IMR-90 (cell line): ENCODE measurements around the gene CFAP61. TPM values are rescaled to one million over a fixed set of nuclear protein-coding genes. Genes with fewer than 3 reads are reported as not detected.

Source experiments
- ATAC-seq: fragments of 200-7000 bp; cut with Tn5 transposase; 2 replicates; pipeline ENCODE4 v1.9.1; 2020; ENCODE audit warnings: low read depth, mild to moderate bottlenecking, moderate library complexity
- BruUV-seq: library from RNA; stranded (reverse); fragments of 400-500 nt; replicated peaks from 2 replicates; lab custom pipeline; 2021; lab: Mats Ljungman, UMichigan
- CTCF ChIA-PET: fragments of 300-600 bp; formaldehyde crosslinking; extraction: SDS; loops from one replicate; lab custom pipeline; 2021; ENCODE audit warnings: antibody characterized with exemption; lab: Yijun Ruan, JAX
- POLR2A ChIA-PET: fragments of 300-600 bp; sonication (Branson Sonifier 250); formaldehyde crosslinking; loops from one replicate; lab custom pipeline; 2022; ENCODE audit warnings: antibody characterized with exemption; ENCODE audit not compliant: unreplicated experiment; lab: Charles Lee
- DNase-seq: peaks from one replicate; pipeline ENCODE4 v3.0.0; 2013
- H2AFZ ChIP-seq: replicated peaks from 2 replicates; pipeline ENCODE3; 2013; ENCODE audit warnings: low read length, mild to moderate bottlenecking; ENCODE audit not compliant: poor library complexity
- H2AK5ac ChIP-seq: 2 replicates; pipeline ENCODE4 v1.6.1; 2013; ENCODE audit warnings: low read depth, low read length, inconsistent platforms
- H2AK9ac ChIP-seq: replicated peaks from 2 replicates; pipeline ENCODE3; 2013; ENCODE audit warnings: mild to moderate bottlenecking, low read depth, low read length, moderate library complexity; ENCODE audit not compliant: poor library complexity
- H2BK120ac ChIP-seq: 2 replicates; pipeline ENCODE4 v1.6.1; 2013; ENCODE audit warnings: low read depth, low read length, inconsistent platforms
- H2BK15ac ChIP-seq: 3 replicates; pipeline ENCODE4 v1.6.1; 2013; ENCODE audit warnings: low read depth, low read length, inconsistent platforms
- H2BK20ac ChIP-seq: 2 replicates; pipeline ENCODE4 v1.6.1; 2013; ENCODE audit warnings: low read depth, mild to moderate bottlenecking, inconsistent platforms, low read length, moderate library complexity
- H2BK5ac ChIP-seq: 2 replicates; pipeline ENCODE4 v1.6.1; 2013; ENCODE audit warnings: mild to moderate bottlenecking, low read depth, low read length, inconsistent platforms; ENCODE audit not compliant: poor library complexity, severe bottlenecking
- H3K14ac ChIP-seq: replicated peaks from 2 replicates; pipeline ENCODE4 v1.6.1; 2013; ENCODE audit warnings: low read depth, low read length, inconsistent platforms
- H3K18ac ChIP-seq: 2 replicates; pipeline ENCODE4 v1.6.1; 2013; ENCODE audit warnings: low read depth, low read length, control low read depth
- H3K23ac ChIP-seq: 2 replicates; pipeline ENCODE4 v1.6.1; 2013; ENCODE audit warnings: low read depth, low read length, inconsistent platforms
- H3K27ac ChIP-seq: 2 replicates; pipeline ENCODE4 v1.5.1; 2013; ENCODE audit warnings: mild to moderate bottlenecking, control low read depth, low read length; ENCODE audit not compliant: insufficient read depth
- H3K27me3 ChIP-seq: 2 replicates; pipeline ENCODE4 v1.6.1; 2013; ENCODE audit warnings: low read length; ENCODE audit not compliant: control insufficient read depth, insufficient read depth
- H3K36me3 ChIP-seq: 2 replicates; pipeline ENCODE4 v1.6.1; 2013; ENCODE audit warnings: low read length, mixed read lengths; ENCODE audit not compliant: control insufficient read depth, insufficient read depth
- H3K4ac ChIP-seq: 2 replicates; pipeline ENCODE4 v1.6.1; 2013; ENCODE audit warnings: low read depth, low read length, inconsistent platforms
- H3K4me1 ChIP-seq: 2 replicates; pipeline ENCODE4 v1.6.1; 2013; ENCODE audit warnings: low read length, mixed read lengths; ENCODE audit not compliant: control insufficient read depth, insufficient read depth
- H3K4me2 ChIP-seq: 2 replicates; pipeline ENCODE4 v1.6.1; 2013; ENCODE audit warnings: low read depth, mild to moderate bottlenecking, control low read depth, low read length, moderate library complexity
- H3K4me3 ChIP-seq: 2 replicates; pipeline ENCODE4 v1.5.1; 2013; ENCODE audit warnings: low read depth, mild to moderate bottlenecking, control low read depth, low read length, moderate library complexity; ENCODE audit not compliant: insufficient read depth
- H3K56ac ChIP-seq: 2 replicates; pipeline ENCODE4 v1.6.1; 2013; ENCODE audit warnings: low read length, inconsistent platforms; ENCODE audit not compliant: insufficient read depth; ENCODE audit errors: extremely low read depth
- H3K79me1 ChIP-seq, 2 experiments: 2 replicates each; pipeline ENCODE4 v1.6.1; 2013; ENCODE audit warnings: low read length in 2 of 2, inconsistent platforms in 1 of 2, low read depth in 1 of 2
- H3K9ac ChIP-seq: 2 replicates; pipeline ENCODE4 v1.6.1; 2013; ENCODE audit warnings: low read depth, low read length, control low read depth
- H3K9me1 ChIP-seq: 2 replicates; pipeline ENCODE4 v1.6.1; 2013; ENCODE audit warnings: low read length, inconsistent platforms; ENCODE audit not compliant: insufficient read depth
- H3K9me3 ChIP-seq: 2 replicates; pipeline ENCODE4 v1.6.1; 2013; ENCODE audit warnings: low read length; ENCODE audit not compliant: control insufficient read depth, insufficient read depth
- H4K20me1 ChIP-seq: 2 replicates; pipeline ENCODE4 v1.6.1; 2013; ENCODE audit warnings: low read length, inconsistent platforms; ENCODE audit not compliant: insufficient read depth
- H4K5ac ChIP-seq: 2 replicates; pipeline ENCODE4 v1.6.1; 2013; ENCODE audit warnings: mild to moderate bottlenecking, low read depth, low read length, control low read depth
- H4K8ac ChIP-seq, 2 experiments: 2 replicates each; pipeline ENCODE4 v1.6.1; 2013; ENCODE audit warnings: low read depth in 2 of 2, low read length in 2 of 2, control low read depth in 1 of 2, inconsistent platforms in 1 of 2
- H4K91ac ChIP-seq: 2 replicates; pipeline ENCODE4 v1.6.1; 2013; ENCODE audit warnings: low read depth, low read length, inconsistent platforms; ENCODE audit not compliant: insufficient read depth
- BHLHE40 ChIP-seq: fragments of 150-350 bp; IDR thresholded peaks from 2 replicates; pipeline ENCODE4 v1.6.1; 2016; ENCODE audit warnings: mild to moderate bottlenecking, low read depth, low read length
- CEBPB ChIP-seq: IDR thresholded peaks from 2 replicates; pipeline ENCODE4 v1.6.1; 2012; ENCODE audit warnings: low read depth, low read length, improper control_type of control experiment
- CHD1 ChIP-seq: IDR thresholded peaks from 2 replicates; pipeline ENCODE4 v1.6.1; 2012; ENCODE audit warnings: low read depth, low read length, improper control_type of control experiment
- CTCF ChIP-seq: conservative IDR thresholded peaks from 2 replicates; pipeline ENCODE4 v1.5.1; 2012; ENCODE audit warnings: mild to moderate bottlenecking, low read depth, low read length, improper control_type of control experiment
- FOS ChIP-seq: fragments of 150-350 bp; IDR thresholded peaks from 2 replicates; pipeline ENCODE4 v1.6.1; 2016; ENCODE audit warnings: low read depth, low read length
- MAFK ChIP-seq: IDR thresholded peaks from 2 replicates; pipeline ENCODE4 v1.6.1; 2012; ENCODE audit warnings: low read depth, low read length, improper control_type of control experiment
- MAZ ChIP-seq: IDR thresholded peaks from 2 replicates; pipeline ENCODE4 v1.6.1; 2012; ENCODE audit warnings: low read depth, mild to moderate bottlenecking, low read length, improper control_type of control experiment, moderate library complexity, borderline replicate concordance
- MXI1 ChIP-seq: IDR thresholded peaks from 2 replicates; pipeline ENCODE4 v1.6.1; 2012; ENCODE audit warnings: low read depth, mild to moderate bottlenecking, low read length, moderate library complexity, borderline replicate concordance
- NFE2L2 ChIP-seq: fragments of 150-350 bp; IDR thresholded peaks from 2 replicates; pipeline ENCODE4 v1.6.1; 2016; ENCODE audit warnings: low read depth, mild to moderate bottlenecking, low read length
- RCOR1 ChIP-seq: IDR thresholded peaks from 2 replicates; pipeline ENCODE4 v1.6.1; 2012; ENCODE audit warnings: mild to moderate bottlenecking, low read length, improper control_type of control experiment; ENCODE audit not compliant: insufficient replicate concordance
- RFX5 ChIP-seq: IDR thresholded peaks from 2 replicates; pipeline ENCODE4 v1.8.0; 2012; ENCODE audit warnings: low read depth, mild to moderate bottlenecking, low read length, moderate library complexity
- SMC3 ChIP-seq: fragments of 150-350 bp; IDR thresholded peaks from 2 replicates; pipeline ENCODE4 v1.6.1; 2016; ENCODE audit warnings: low read depth, mild to moderate bottlenecking, antibody characterized with exemption, low read length, moderate library complexity
- USF2 ChIP-seq: fragments of 150-350 bp; IDR thresholded peaks from 2 replicates; pipeline ENCODE4 v1.6.1; 2017; ENCODE audit warnings: mild to moderate bottlenecking, antibody characterized with exemption, low read length, low read depth
- WGBS, 2 experiments: methylation state at CpG; one replicate each; pipeline versions ENCODE4 v1.1.5 to v1.1.7; 2013; ENCODE audit warnings: missing lambda C conversion rate in 2 of 2; ENCODE audit not compliant: insufficient read length in 1 of 2; ENCODE audit errors: extremely low coverage in 2 of 2; 5-methylcytosine and 5-hydroxymethylcytosine counted together
- dilution Hi-C: fragments of 300-500 bp; cut with HindIII; formaldehyde crosslinking; loops from one replicate; pipeline ENCODE4 v1.14.3; 2018; ENCODE audit warnings: low sequenced_read_pairs; ENCODE audit not compliant: unreplicated experiment
- in situ Hi-C: fragments of 300-500 bp; cut with MboI; formaldehyde crosslinking; loops from 3 replicates; pipeline ENCODE4 v1.14.3; 2019; ENCODE audit warnings: low sequenced_read_pairs, inconsistent platforms, mixed read lengths
- intact Hi-C: fragments of 100-400 bp; cut with micrococcal nuclease; formaldehyde crosslinking; loops from 2 replicates; pipeline ENCODE4 v1.10.0; 2022
- polyA plus RNA-seq, 3 experiments: library from polyadenylated mRNA; depleted of rRNA; stranded (reverse); fragments of >200 nt; gene quantifications; 2 replicates each; pipeline ENCODE4 v1.2.3, GENCODE V29; 2012; ENCODE audit warnings: low replicate concordance in 1 of 3
- total RNA-seq: library from RNA; depleted of rRNA; stranded (reverse); fragments of >200 nt; gene quantifications from 2 replicates; pipeline ENCODE4 v1.2.3, GENCODE V29; 2012
- TF ChIP-seq, protein P1 (sequence below): fragments of 150-350 bp; IDR thresholded peaks from 2 replicates; pipeline ENCODE4 v1.6.1; 2016; ENCODE audit warnings: low read depth, mild to moderate bottlenecking, low read length, moderate library complexity, borderline replicate concordance

The CFAP61 gene
- total and polyA plus RNA-seq, 2 of the 4 experiments (the other 2 are of a cell fraction), result 0.07 TPM; not detected in 1

DNA sequence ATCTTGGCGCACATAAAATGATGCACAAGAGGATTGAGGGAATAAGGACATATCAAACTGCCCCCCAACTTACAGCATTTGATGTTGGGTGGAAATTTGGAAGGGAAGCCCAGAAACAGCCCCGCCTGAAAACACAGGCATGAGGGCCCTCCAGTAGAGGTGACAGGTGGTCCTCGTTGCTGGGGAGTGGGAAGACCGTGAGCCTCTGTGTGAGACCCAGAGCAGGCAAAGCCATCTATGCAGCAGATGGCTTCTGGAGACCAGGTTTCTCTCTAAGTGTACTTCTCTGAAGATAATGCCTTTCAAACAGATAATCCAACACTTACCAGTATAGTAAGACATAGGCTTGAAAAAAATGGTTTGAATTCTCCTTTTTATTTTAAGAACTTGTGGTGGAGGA, 183.3 kb downstream of the CFAP61 start:
- no peak overlapping the region for H3K9ac ChIP-seq
- H3K36me3 ChIP-seq, result no peaks in the 10 kb centered on the region
- no peak overlapping the region for H3K56ac ChIP-seq
- no peak overlapping the region for H2BK120ac ChIP-seq
- no peak overlapping the region for H3K4me3 ChIP-seq
- no peak for DNase-seq
- no peak overlapping the region for H2AK9ac ChIP-seq
- no peak overlapping the region for H2AK5ac ChIP-seq
- H3K23ac ChIP-seq, result no peak overlapping the region
- H4K91ac ChIP-seq, result no peak overlapping the region
- no peak overlapping the region for H2BK20ac ChIP-seq
- no peak overlapping the region for H4K5ac ChIP-seq
- ChIA-PET CTCF (no interaction called here), POLR2A (no interaction called here)
- H2AFZ ChIP-seq, result no peak overlapping the region
- no peak overlapping the region for H3K14ac ChIP-seq
- intact Hi-C loops, result loop anchor here (2.0 to 5.0 kb wide), 2 partner anchors 332 to 543 kb away; no protein-coding TSS in a partner anchor
- H3K27ac ChIP-seq, result no peak overlapping the region
- H4K20me1 ChIP-seq, result no peaks in the 10 kb centered on the region
- dilution Hi-C loops, result no loop called here
- no peaks in the 10 kb centered on the region; the same call in 1 of the 2 replicates for H3K9me1 ChIP-seq
- no CpG with 5 or more reads among the region's 4 CpGs for WGBS, 2 experiments
- TF ChIP-seq, protein P1, sequence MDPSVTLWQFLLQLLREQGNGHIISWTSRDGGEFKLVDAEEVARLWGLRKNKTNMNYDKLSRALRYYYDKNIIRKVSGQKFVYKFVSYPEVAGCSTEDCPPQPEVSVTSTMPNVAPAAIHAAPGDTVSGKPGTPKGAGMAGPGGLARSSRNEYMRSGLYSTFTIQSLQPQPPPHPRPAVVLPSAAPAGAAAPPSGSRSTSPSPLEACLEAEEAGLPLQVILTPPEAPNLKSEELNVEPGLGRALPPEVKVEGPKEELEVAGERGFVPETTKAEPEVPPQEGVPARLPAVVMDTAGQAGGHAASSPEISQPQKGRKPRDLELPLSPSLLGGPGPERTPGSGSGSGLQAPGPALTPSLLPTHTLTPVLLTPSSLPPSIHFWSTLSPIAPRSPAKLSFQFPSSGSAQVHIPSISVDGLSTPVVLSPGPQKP, result no peak
- TF ChIP-seq MAZ (no peak), RCOR1 (no peak), CHD1 (no peak), FOS (no peak), SMC3 (no peak), NFE2L2 (no peak), USF2 (no peak), CTCF (no peak), BHLHE40 (no peak), MXI1 (no peak), CEBPB (no peak), RFX5 (no peak), MAFK (no peak)
- H3K4ac ChIP-seq, result no peak overlapping the region
- no peak overlapping the region for H3K4me2 ChIP-seq
- H3K9me3 ChIP-seq, result no peaks in the 10 kb centered on the region
- ATAC-seq, result no peak
- H3K4me1 ChIP-seq, result no peaks in the 10 kb centered on the region
- H3K27me3 ChIP-seq, result peaks cover 6% of the 10 kb centered on the region
- BruUV-seq, result no TSS peak
- H2BK15ac ChIP-seq, result no peak overlapping the region
- no peak overlapping the region for H4K8ac ChIP-seq
- in situ Hi-C loops, result loop anchor here (10.0 to 25.0 kb wide), 2 partner anchors 161 to 548 kb away; no protein-coding TSS in a partner anchor
- H2BK5ac ChIP-seq, result no peak overlapping the region
- H3K18ac ChIP-seq, result no peak overlapping the region
- H3K79me1 ChIP-seq, result no peaks in the 10 kb centered on the region
